IMR-90 (cell line): ENCODE results near the gene CD81.

Source experiments
- BHLHE40 ChIP-seq: fragments of 150-350 bp; IDR thresholded peaks from 2 replicates; pipeline ENCODE4 v1.6.1; 2016; ENCODE audit warnings: mild to moderate bottlenecking, low read depth, low read length
- CEBPB ChIP-seq: IDR thresholded peaks from 2 replicates; pipeline ENCODE4 v1.6.1; 2012; ENCODE audit warnings: low read depth, low read length, improper control_type of control experiment
- NFE2L2 ChIP-seq: fragments of 150-350 bp; IDR thresholded peaks from 2 replicates; pipeline ENCODE4 v1.6.1; 2016; ENCODE audit warnings: low read depth, mild to moderate bottlenecking, low read length
- POLR2A ChIP-seq: IDR thresholded peaks from 2 replicates; pipeline ENCODE4 v1.6.1; 2012; ENCODE audit warnings: mild to moderate bottlenecking, low read depth, low read length
- RAD21 ChIP-seq: IDR thresholded peaks from 2 replicates; pipeline ENCODE4 v1.6.1; 2012; ENCODE audit warnings: low read length, improper control_type of control experiment
- RFX5 ChIP-seq: IDR thresholded peaks from 2 replicates; pipeline ENCODE4 v1.8.0; 2012; ENCODE audit warnings: low read depth, mild to moderate bottlenecking, low read length, moderate library complexity
- TF ChIP-seq, protein P1 (sequence below): conservative IDR thresholded peaks from 2 replicates; pipeline ENCODE4 v1.5.1; 2012; ENCODE audit warnings: mild to moderate bottlenecking, low read depth, low read length, improper control_type of control experiment

DNA sequence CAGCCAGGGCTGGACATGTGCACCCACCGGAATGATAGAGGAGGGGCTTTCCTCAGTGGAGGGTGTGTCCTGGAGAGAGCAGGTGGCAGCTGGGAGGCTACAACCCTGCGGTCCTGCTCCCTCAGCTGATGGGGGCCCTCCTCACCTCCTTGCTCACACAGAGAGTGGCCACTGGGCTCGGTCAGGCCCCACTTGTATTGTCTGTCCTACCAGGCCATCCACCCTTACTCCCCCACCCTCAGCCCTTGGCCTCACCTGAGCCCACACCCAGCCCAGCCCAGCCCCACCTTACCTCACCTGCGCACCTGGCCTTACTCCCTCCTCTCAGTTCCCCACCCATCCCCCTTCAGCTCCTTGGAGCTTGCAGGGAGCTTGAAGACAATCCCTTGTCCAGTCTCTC lies 64.1 kb downstream of the CD81 start:
- TF ChIP-seq, protein P1, sequence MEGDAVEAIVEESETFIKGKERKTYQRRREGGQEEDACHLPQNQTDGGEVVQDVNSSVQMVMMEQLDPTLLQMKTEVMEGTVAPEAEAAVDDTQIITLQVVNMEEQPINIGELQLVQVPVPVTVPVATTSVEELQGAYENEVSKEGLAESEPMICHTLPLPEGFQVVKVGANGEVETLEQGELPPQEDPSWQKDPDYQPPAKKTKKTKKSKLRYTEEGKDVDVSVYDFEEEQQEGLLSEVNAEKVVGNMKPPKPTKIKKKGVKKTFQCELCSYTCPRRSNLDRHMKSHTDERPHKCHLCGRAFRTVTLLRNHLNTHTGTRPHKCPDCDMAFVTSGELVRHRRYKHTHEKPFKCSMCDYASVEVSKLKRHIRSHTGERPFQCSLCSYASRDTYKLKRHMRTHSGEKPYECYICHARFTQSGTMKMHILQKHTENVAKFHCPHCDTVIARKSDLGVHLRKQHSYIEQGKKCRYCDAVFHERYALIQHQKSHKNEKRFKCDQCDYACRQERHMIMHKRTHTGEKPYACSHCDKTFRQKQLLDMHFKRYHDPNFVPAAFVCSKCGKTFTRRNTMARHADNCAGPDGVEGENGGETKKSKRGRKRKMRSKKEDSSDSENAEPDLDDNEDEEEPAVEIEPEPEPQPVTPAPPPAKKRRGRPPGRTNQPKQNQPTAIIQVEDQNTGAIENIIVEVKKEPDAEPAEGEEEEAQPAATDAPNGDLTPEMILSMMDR: no peak
- no peak for TF ChIP-seq POLR2A
- no peak for TF ChIP-seq CEBPB
- TF ChIP-seq BHLHE40: no peak
- TF ChIP-seq RAD21: no peak
- no peak for TF ChIP-seq NFE2L2
- TF ChIP-seq RFX5: no peak
